ENCODE data around the gene CPNE8.

CPNE8 gene

DNA sequence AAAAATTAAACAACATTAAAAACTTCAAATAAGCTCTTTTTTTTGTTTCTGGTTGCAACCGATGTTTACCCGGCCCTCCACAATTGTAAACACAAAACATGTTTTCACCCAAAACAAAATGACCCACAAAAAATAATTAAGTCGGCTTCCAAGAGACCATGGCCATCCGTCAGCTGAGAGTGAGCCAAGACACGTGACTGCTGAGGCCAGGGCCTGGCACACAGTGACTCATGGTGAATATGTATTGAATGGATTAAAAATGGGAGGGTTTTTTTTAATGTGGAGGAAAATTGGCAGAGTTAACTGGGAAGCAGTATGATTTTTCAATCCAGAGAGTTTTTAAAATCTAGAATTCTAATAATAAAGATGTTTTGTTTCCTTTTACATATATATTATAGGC lies 13.8 kb upstream of the CPNE8 start:
- no peak for TF ChIP-seq REST (IDR thresholded peaks at IDR 0.05; ENCODE audit: insufficient replicate concordance, low read depth)
- no peak for TF ChIP-seq POLR2AphosphoS5 (IDR thresholded peaks at IDR 0.05; ENCODE audit: low read depth)
- no peak for TF ChIP-seq CTCF (IDR thresholded peaks at IDR 0.05; ENCODE audit: insufficient read depth, low read length)
- TF ChIP-seq SPI1 (IDR thresholded peaks at IDR 0.05; ENCODE audit: borderline replicate concordance, low read depth): no peak
- no peak for TF ChIP-seq GABPA (IDR thresholded peaks at IDR 0.05; ENCODE audit: low read depth)
- Histone ChIP-seq H3K27me3 (ENCODE audit: insufficient read depth, poor library complexity, severe bottlenecking) (no peaks in the 10 kb centered on the region), H3K27ac (replicated peaks) (no peak overlapping the region), H3K4me3 (replicated peaks; ENCODE audit: insufficient read depth, low read length) (no peak overlapping the region)
- DNase-seq (ENCODE audit: low read depth in 1 of 2, low spot score in 1 of 2): no peak

DNA sequence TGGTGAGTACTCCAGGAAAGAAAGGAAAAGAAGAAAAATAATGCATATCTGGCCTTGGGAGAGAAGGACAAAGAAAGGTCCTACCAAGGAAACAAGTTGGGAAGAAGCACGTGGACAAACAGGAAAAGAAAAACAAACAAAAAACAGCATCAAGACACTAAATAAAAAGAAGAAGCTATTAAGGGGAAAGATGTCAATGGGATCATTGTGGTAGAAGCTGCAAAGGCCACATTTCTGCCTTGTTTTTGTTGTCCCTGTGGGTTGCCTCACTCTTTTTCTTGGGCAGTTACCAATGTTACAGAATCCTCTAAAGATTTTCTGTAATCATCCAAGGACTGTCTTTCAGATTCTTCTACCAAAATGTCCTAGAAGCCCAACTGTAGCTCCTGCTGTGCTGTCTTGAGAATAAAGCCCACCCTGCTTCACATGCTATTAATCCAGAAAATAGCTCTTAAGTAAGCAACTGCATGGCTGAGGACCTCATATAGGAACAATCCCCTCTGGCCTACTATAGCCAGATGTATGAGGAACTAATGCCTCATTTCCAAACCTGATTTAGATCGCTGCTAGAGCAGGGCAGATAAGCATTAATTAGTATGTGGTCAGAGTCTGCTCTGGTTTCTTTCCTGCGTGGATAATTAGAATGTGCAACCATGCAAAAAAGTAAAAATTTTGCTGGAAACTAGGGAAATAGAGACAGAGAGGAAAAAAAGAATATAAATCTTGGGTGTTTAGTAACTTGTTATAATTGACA lies 10.2 kb upstream of the CPNE8 start:
- H3K27ac ChIP-seq (replicated peaks): no peak overlapping the region
- no peak for TF ChIP-seq POLR2AphosphoS5 (IDR thresholded peaks at IDR 0.05; ENCODE audit: low read depth)
- TF ChIP-seq CTCF (IDR thresholded peaks at IDR 0.05; ENCODE audit: insufficient read depth, low read length): no peak
- no peak for TF ChIP-seq REST (IDR thresholded peaks at IDR 0.05; ENCODE audit: insufficient replicate concordance, low read depth)
- TF ChIP-seq SPI1 (IDR thresholded peaks at IDR 0.05; ENCODE audit: borderline replicate concordance, low read depth): no peak
- TF ChIP-seq GABPA (IDR thresholded peaks at IDR 0.05; ENCODE audit: low read depth): no peak
- DNase-seq (ENCODE audit: low read depth in 1 of 2, low spot score in 1 of 2): no peak
- H3K4me3 ChIP-seq (replicated peaks; ENCODE audit: insufficient read depth, low read length): no peak overlapping the region
- H3K27me3 ChIP-seq (ENCODE audit: insufficient read depth, poor library complexity, severe bottlenecking): no peaks in the 10 kb centered on the region

- no peak overlapping the region for H3K27ac ChIP-seq (replicated peaks)
- TF ChIP-seq CTCF (IDR thresholded peaks at IDR 0.05; ENCODE audit: insufficient read depth, low read length) (no peak), GABPA (IDR thresholded peaks at IDR 0.05; ENCODE audit: low read depth) (no peak), POLR2AphosphoS5 (IDR thresholded peaks at IDR 0.05; ENCODE audit: low read depth) (no peak)
- peaks cover 2% of the 10 kb centered on the region for H3K27me3 ChIP-seq (ENCODE audit: insufficient read depth, poor library complexity, severe bottlenecking)
- H3K4me3 ChIP-seq (replicated peaks; ENCODE audit: insufficient read depth, low read length): no peak overlapping the region
- no peak for DNase-seq (ENCODE audit: low read depth in 1 of 2, low spot score in 1 of 2)
Observed at GRCh38 chr12:38912116-38912515, 6.7 kb upstream of the CPNE8 start.

DNA sequence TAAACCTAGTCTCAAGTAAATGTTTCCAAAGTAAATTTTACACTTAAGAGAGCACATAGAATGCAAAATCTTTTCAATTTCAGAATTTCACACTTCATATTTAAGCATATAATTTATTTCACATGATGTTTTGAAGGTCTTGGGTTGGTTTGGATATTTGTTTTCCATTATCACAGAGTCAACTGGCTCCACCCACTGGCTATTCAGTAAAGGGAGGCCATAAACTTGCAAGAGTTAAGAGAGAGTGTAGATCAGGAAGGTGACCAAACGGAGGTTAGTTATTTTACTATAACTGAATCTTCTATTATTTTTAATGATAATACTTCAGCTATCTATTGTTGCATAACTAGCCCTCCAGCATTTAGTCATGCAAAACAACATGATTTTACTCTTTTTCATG lies 6.2 kb upstream of the CPNE8 start:
- DNase-seq (ENCODE audit: low read depth in 1 of 2, low spot score in 1 of 2): no peak

More for the DNA sequence above, 6.2 kb upstream of the CPNE8 start:
- Histone ChIP-seq H3K27ac (replicated peaks) (no peak overlapping the region), H3K27me3 (ENCODE audit: insufficient read depth, poor library complexity, severe bottlenecking) (peaks cover 4% of the 10 kb centered on the region), H3K4me3 (replicated peaks; ENCODE audit: insufficient read depth, low read length) (no peak overlapping the region)
- TF ChIP-seq CTCF (IDR thresholded peaks at IDR 0.05; ENCODE audit: insufficient read depth, low read length): no peak
- TF ChIP-seq POLR2AphosphoS5 (IDR thresholded peaks at IDR 0.05; ENCODE audit: low read depth): no peak
- no peak for TF ChIP-seq GABPA (IDR thresholded peaks at IDR 0.05; ENCODE audit: low read depth)
- no peak for TF ChIP-seq REST (IDR thresholded peaks at IDR 0.05; ENCODE audit: insufficient replicate concordance, low read depth)
- TF ChIP-seq SPI1 (IDR thresholded peaks at IDR 0.05; ENCODE audit: borderline replicate concordance, low read depth): no peak

Data from HL-60 (cell line).